ENCODE results near the gene TDRKH. TPM values are rescaled to one million over a fixed set of nuclear protein-coding genes. Genes with fewer than 3 reads are reported as not detected.

TDRKH gene
- total and polyA plus RNA-seq, 5 donors: 3.4 to 7.5 (median 5.6) TPM

DNA sequence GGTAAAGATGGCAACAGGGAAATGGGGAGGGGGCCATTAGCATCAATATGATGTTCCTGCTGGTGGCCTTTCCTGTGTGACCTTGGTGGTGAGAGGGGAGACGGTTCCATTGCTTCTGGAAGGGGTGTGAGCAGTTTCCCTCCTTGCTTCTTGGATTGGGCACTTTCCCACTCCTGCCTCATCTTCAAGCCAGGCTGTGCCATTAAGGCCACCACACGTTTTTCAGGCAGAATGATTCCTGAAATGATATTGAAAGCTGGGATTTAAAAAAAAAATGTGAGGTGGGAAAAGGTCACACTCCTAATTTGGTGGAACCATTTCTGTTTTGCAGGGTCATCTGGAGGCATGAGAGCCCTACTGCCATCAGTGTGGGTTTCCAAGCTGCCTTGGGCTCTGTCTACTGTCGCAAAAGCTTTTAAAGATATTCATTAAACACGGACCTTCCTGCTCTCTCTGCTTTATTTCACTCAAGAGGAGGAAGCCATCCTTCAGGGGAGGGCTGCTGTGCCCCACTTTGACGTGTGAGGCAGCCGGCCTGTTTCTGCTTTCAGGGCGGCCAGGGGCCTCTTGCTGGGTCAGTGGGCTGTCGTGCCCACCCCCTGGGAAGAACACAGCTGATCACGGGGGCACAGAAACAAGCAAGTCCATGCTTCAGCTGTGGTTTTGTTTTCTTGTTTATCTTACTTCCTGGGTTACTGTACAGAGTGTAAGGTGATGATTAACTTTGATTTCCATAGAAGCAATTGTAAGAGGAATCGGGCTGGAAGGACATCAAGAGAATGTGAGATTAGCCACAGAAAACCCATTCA is 60.9 kb downstream of the TDRKH start:
- no peak overlapping the region for H3K4me3 ChIP-seq (ENCODE audit: low read length)
- 66% methylated on average over 10 of the region's 10 CpGs for WGBS
- DNase-seq (no peak), ATAC-seq (no peak)
- no peak overlapping the region for H3K27ac ChIP-seq (ENCODE audit: low read length)
- no peaks in the 10 kb centered on the region for H3K27me3 ChIP-seq (ENCODE audit: control insufficient read depth, insufficient read depth)
- no peaks in the 10 kb centered on the region for H3K4me1 ChIP-seq (ENCODE audit: control insufficient read depth, insufficient read depth, low read length)
- H3K9me3 ChIP-seq (ENCODE audit: control insufficient read depth, low read length): no peaks in the 10 kb centered on the region
- intact Hi-C loops (cut with DNase I): no loop called here

DNA sequence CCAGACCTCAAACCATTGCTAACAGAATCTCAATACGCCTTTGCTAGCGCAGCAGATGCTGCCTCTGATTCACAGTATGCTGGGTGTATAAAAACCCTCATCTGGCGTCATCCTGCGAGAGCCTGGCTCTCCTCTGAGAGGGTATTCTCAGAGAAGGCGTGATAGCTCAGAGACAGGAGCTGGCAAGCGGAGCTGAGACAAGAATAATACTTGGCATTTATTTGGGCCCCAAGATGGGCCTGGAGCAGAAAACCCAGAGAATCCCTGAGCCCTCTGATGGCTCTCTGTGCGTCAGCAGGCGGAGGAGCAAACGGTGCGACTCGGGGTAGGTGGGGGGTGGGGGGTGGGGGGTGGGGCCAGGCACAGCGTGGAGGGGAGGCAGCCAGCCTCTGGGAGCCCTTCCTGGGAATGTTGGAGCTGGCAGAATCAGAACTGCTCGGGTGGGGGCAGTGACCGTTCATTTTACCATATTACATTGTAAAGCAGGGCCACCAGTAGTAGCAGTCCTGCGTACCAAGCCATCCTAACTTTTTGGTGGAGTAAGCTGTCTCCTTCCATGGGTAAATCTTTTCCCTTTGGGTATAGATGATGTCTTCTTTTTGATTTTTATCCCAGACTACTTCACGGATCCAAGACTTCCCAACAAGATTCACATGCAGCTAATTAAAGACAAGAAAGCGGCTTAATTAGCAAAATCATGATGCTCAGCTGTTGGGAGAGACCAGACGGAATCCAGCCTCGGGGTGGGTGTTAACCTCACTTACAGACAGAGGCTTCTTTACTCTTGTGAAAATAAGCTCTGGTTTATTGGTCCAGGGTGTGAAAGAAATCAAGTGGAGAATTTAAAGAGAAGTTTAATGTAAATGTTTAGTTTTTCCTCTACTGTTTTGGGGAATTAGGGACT is 61.9 kb downstream of the TDRKH start:
- H3K27ac ChIP-seq (ENCODE audit: low read length): peak overlapping the region; percentile 60

DNA sequence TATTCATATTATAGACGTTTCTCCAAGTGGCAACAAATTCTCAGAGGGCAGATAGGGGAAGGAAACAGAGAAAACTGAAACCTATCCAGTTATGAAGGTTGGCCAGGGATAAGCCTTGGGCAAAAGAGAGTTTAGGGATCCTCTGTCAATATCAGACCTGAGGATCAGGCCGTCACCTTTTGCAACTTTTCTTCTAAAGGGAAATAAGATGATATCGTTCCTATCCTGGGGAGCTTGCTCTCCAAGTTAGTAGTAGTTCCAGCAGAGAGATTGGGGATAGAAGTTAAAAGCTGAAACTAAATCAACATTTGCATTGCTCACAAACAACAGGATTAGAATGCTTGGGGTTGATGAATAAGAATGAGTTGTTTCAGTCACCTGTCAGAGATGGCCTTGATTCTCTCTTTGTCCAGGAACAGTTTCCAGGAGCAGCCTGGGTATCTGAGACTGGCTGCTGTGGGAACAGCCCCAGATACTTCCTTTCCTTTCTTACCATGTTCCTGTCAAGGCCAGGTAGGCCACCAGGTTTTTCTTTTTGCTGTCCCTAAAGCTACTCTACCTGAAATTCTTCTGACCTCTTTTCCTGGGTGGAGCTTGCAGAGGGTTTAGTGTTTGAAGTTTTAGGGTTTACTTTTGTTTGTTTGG is 66.5 kb downstream of the TDRKH start:
- no peak for ATAC-seq
- no peaks in the 10 kb centered on the region for H3K27me3 ChIP-seq (ENCODE audit: control insufficient read depth, insufficient read depth)
- H3K27ac ChIP-seq (ENCODE audit: low read length): no peak overlapping the region
- no peaks in the 10 kb centered on the region for H3K4me1 ChIP-seq (ENCODE audit: control insufficient read depth, insufficient read depth, low read length)
- no peaks in the 10 kb centered on the region for H3K9me3 ChIP-seq (ENCODE audit: control insufficient read depth, low read length)
- intact Hi-C loops (cut with DNase I): no loop called here
- 49% methylated on average over 3 of the region's 3 CpGs for WGBS
- DNase-seq: no peak
- H3K4me3 ChIP-seq (ENCODE audit: low read length): no peak overlapping the region

More for the DNA sequence above, 61.9 kb downstream of the TDRKH start:
- Histone ChIP-seq H3K27me3 (ENCODE audit: control insufficient read depth, insufficient read depth) (no peaks in the 10 kb centered on the region), H3K4me1 (ENCODE audit: control insufficient read depth, insufficient read depth, low read length) (no peaks in the 10 kb centered on the region), H3K4me3 (ENCODE audit: low read length) (peak overlapping the region; percentile 12), H3K9me3 (ENCODE audit: control insufficient read depth, low read length) (no peaks in the 10 kb centered on the region)
- 20% methylated on average over 19 of the region's 19 CpGs for WGBS
- intact Hi-C loops (cut with DNase I): no loop called here
- ATAC-seq (peak; percentile 87 to 90), DNase-seq (peak in 2 of 3 donors; percentile 47 to 62)

Other genes starting within 250 kb of the TDRKH start
- gene SNX27, start 178.4 kb downstream of the TDRKH start, total RNA-seq: 10 to 100 TPM; 34.1 to 36.5 (median 35.5) TPM
- gene SNX27, start 178.4 kb downstream of the TDRKH start, polyA plus RNA-seq: 13.7 TPM
- gene CELF3, start 73.7 kb downstream of the TDRKH start, total RNA-seq: under 1 TPM in 1 of 4 donors, not detected in 3; 0.19 TPM
- 0.18 TPM for gene CELF3, start 73.7 kb downstream of the TDRKH start, polyA plus RNA-seq
- gene RIIAD1, start 69.0 kb downstream of the TDRKH start, total RNA-seq: 10 to 100 TPM in 1 of 4 donors, 1 to 10 TPM in 3; 6.0 to 19.3 (median 7.7) TPM
- gene RIIAD1, start 69.0 kb downstream of the TDRKH start, polyA plus RNA-seq: 11.8 TPM
- gene MRPL9, start 27.0 kb downstream of the TDRKH start, total RNA-seq: 10 to 100 TPM; 36.7 to 51.8 (median 41.0) TPM
- gene MRPL9, start 27.0 kb downstream of the TDRKH start, polyA plus RNA-seq: 40.0 TPM
- gene LINGO4, start 14.9 kb upstream of the TDRKH start, total RNA-seq: under 1 TPM in 3 of 4 donors, not detected in 1; 0.28 to 0.37 (median 0.32) TPM
- 0.09 TPM for gene LINGO4, start 14.9 kb upstream of the TDRKH start, polyA plus RNA-seq
- gene RORC, start 41.3 kb upstream of the TDRKH start, total RNA-seq: 1 to 10 TPM; 1.3 to 8.2 (median 5.0) TPM
- gene RORC, start 41.3 kb upstream of the TDRKH start, polyA plus RNA-seq: 3.0 TPM
- gene C2CD4D, start 49.3 kb upstream of the TDRKH start, total RNA-seq: under 1 TPM in 3 of 4 donors, not detected in 1; 0.11 to 0.21 (median 0.17) TPM
- 0.05 TPM for gene C2CD4D, start 49.3 kb upstream of the TDRKH start, polyA plus RNA-seq
- gene THEM5, start 63.2 kb upstream of the TDRKH start, total RNA-seq: under 1 TPM in 3 of 4 donors, not detected in 1; 0.24 to 0.53 (median 0.42) TPM
- 0.11 TPM for gene THEM5, start 63.2 kb upstream of the TDRKH start, polyA plus RNA-seq
- 10 to 100 TPM; 18.8 to 19.5 (median 19.0) TPM for gene THEM4, start 119.0 kb upstream of the TDRKH start, total RNA-seq
- 27.2 TPM for gene THEM4, start 119.0 kb upstream of the TDRKH start, polyA plus RNA-seq
- 100 to 1,000 TPM; 108 to 245 (median 200) TPM for gene S100A10, start 203.4 kb upstream of the TDRKH start, total RNA-seq
- gene S100A10, start 203.4 kb upstream of the TDRKH start, polyA plus RNA-seq: 223 TPM
- 100 to 1,000 TPM in 3 of 4 donors, 10 to 100 TPM in 1; 56.3 to 144 (median 113) TPM for gene S100A11, start 246.5 kb upstream of the TDRKH start, total RNA-seq
- gene S100A11, start 246.5 kb upstream of the TDRKH start, polyA plus RNA-seq: 227 TPM

Data from right cardiac atrium (tissue), 5 donors.